HEK293 (cell line): ENCODE measurements around the gene SUSD3.

ENCODE experiments used
- CTCF ChIA-PET: fragments of 350-600 bp; formaldehyde crosslinking; extraction: SDS; loops from one replicate; lab custom pipeline; 2021; ENCODE audit warnings: antibody characterized with exemption; lab: Yijun Ruan, JAX
- POLR2A ChIA-PET: fragments of 300-600 bp; formaldehyde crosslinking; extraction: SDS; loops from one replicate; lab custom pipeline; 2020; ENCODE audit warnings: antibody characterized with exemption, inconsistent platforms; lab: Yijun Ruan, JAX
- H3K27ac ChIP-seq: fragments of 200-500 bp; sonication (Bioruptor generic); 2 replicates; pipeline ENCODE4 v1.5.1; 2014; ENCODE audit warnings: low read depth, low read length, control low read depth, inconsistent platforms; ENCODE audit errors: extremely low read depth
- H3K36me3 ChIP-seq, 2 experiments: fragments of 200-500 bp in 1 of 2; sonication (Bioruptor generic) in 1 of 2; 1 replicate in 1 of 2; 2 replicates in 1 of 2; pipeline ENCODE4 v1.5.1; 2014 to 2017; ENCODE audit warnings: inconsistent platforms in 2 of 2, low read length in 2 of 2; ENCODE audit not compliant: control insufficient read depth in 2 of 2, insufficient read depth in 1 of 2
- H3K4me1 ChIP-seq: fragments of 200-500 bp; sonication (Bioruptor generic); 2 replicates; pipeline ENCODE4 v1.5.1; 2014; ENCODE audit warnings: mild to moderate bottlenecking, low read length, inconsistent platforms; ENCODE audit not compliant: control insufficient read depth, insufficient read depth
- H3K4me3 ChIP-seq: 2 replicates; pipeline ENCODE4 v1.5.1; 2011; ENCODE audit warnings: low read depth, mild to moderate bottlenecking, control low read depth, low read length, moderate library complexity
- H3K9me3 ChIP-seq: fragments of 200-500 bp; sonication (Bioruptor generic); 2 replicates; pipeline ENCODE4 v1.5.1; 2014; ENCODE audit warnings: low read depth, low read length, inconsistent platforms; ENCODE audit not compliant: control insufficient read depth, insufficient read depth
- BCL11A ChIP-seq: fragments of 450-650 bp; formaldehyde crosslinking; IDR thresholded peaks from 2 replicates; pipeline ENCODE4 v1.5.1; 2016; ENCODE audit warnings: low read depth, missing biosample characterization, missing genetic modification characterization
- BCL11B ChIP-seq: fragments of 450-650 bp; formaldehyde crosslinking; IDR thresholded peaks from 2 replicates; pipeline ENCODE4 v1.5.1; 2016; ENCODE audit warnings: low read depth, missing biosample characterization, missing genetic modification characterization
- EGR2 ChIP-seq: fragments of 450-650 bp; formaldehyde crosslinking; IDR thresholded peaks from 2 replicates; pipeline ENCODE4 v1.5.1; 2016; ENCODE audit warnings: low read depth, missing biosample characterization, missing genetic modification characterization
- GFI1B ChIP-seq: fragments of 450-650 bp; formaldehyde crosslinking; IDR thresholded peaks from 2 replicates; pipeline ENCODE4 v1.5.1; 2016; ENCODE audit warnings: missing biosample characterization, missing genetic modification characterization
- HIC1 ChIP-seq: fragments of 450-650 bp; formaldehyde crosslinking; IDR thresholded peaks from 2 replicates; pipeline ENCODE4 v1.5.1; 2016; ENCODE audit warnings: missing biosample characterization, missing genetic modification characterization
- HOXA7 ChIP-seq: sonication (generic); formaldehyde crosslinking; IDR thresholded peaks from 2 replicates; pipeline ENCODE4 v1.8.1; 2022; ENCODE audit warnings: missing genetic modification reagents, borderline replicate concordance
- OSR2 ChIP-seq: fragments of 450-650 bp; formaldehyde crosslinking; IDR thresholded peaks from 2 replicates; pipeline ENCODE4 v1.5.1; 2016; ENCODE audit warnings: missing biosample characterization, missing genetic modification characterization
- RBAK ChIP-seq: fragments of 450-650 bp; formaldehyde crosslinking; IDR thresholded peaks from 2 replicates; pipeline ENCODE4 v1.5.1; 2016; ENCODE audit warnings: missing biosample characterization, missing genetic modification characterization
- SCRT2 ChIP-seq: fragments of 450-650 bp; formaldehyde crosslinking; IDR thresholded peaks from 2 replicates; pipeline ENCODE4 v1.5.1; 2016; ENCODE audit warnings: missing biosample characterization, missing genetic modification characterization
- ZBTB48 ChIP-seq: fragments of 450-650 bp; formaldehyde crosslinking; IDR thresholded peaks from 2 replicates; pipeline ENCODE4 v1.5.1; 2016; ENCODE audit warnings: missing biosample characterization, missing genetic modification characterization
- ZEB2 ChIP-seq: fragments of 450-650 bp; formaldehyde crosslinking; IDR thresholded peaks from 2 replicates; pipeline ENCODE4 v1.5.1; 2016; ENCODE audit warnings: missing biosample characterization, missing genetic modification characterization
- ZFP69B ChIP-seq: fragments of 450-650 bp; formaldehyde crosslinking; IDR thresholded peaks from 2 replicates; pipeline ENCODE4 v1.5.1; 2016; ENCODE audit warnings: missing biosample characterization, missing genetic modification characterization
- ZNF169 ChIP-seq: fragments of 450-650 bp; formaldehyde crosslinking; IDR thresholded peaks from 2 replicates; pipeline ENCODE4 v1.5.1; 2016; ENCODE audit warnings: missing biosample characterization, missing genetic modification characterization
- ZNF221 ChIP-seq: fragments of 450-650 bp; formaldehyde crosslinking; IDR thresholded peaks from 2 replicates; pipeline ENCODE4 v1.5.1; 2017; ENCODE audit warnings: missing biosample characterization, missing genetic modification characterization, borderline replicate concordance
- ZNF529 ChIP-seq: fragments of 450-650 bp; formaldehyde crosslinking; IDR thresholded peaks from 2 replicates; pipeline ENCODE4 v1.5.1; 2017; ENCODE audit warnings: missing genetic modification characterization, missing biosample characterization; ENCODE audit not compliant: insufficient replicate concordance
- ZNF555 ChIP-seq: fragments of 450-650 bp; formaldehyde crosslinking; conservative IDR thresholded peaks from 2 replicates; pipeline ENCODE4 v1.5.1; 2017; ENCODE audit warnings: missing biosample characterization, mild to moderate bottlenecking, missing genetic modification characterization, inconsistent platforms
- ZNF571 ChIP-seq: fragments of 450-650 bp; formaldehyde crosslinking; IDR thresholded peaks from 2 replicates; pipeline ENCODE4 v1.5.0; 2017; ENCODE audit warnings: missing biosample characterization, missing genetic modification characterization
- ZNF621 ChIP-seq: fragments of 450-650 bp; formaldehyde crosslinking; IDR thresholded peaks from 2 replicates; pipeline ENCODE4 v1.5.1; 2017; ENCODE audit warnings: missing biosample characterization, missing genetic modification characterization
- ZSCAN16 ChIP-seq: fragments of 450-650 bp; formaldehyde crosslinking; IDR thresholded peaks from 2 replicates; pipeline ENCODE4 v1.5.1; 2016; ENCODE audit warnings: missing biosample characterization, missing genetic modification characterization
- ZSCAN30 ChIP-seq: fragments of 450-650 bp; IDR thresholded peaks from 2 replicates; pipeline ENCODE4 v1.5.1; 2018; ENCODE audit warnings: missing biosample characterization, mild to moderate bottlenecking, missing genetic modification characterization, moderate library complexity
- TF ChIP-seq, protein P1 (sequence below): fragments of 450-650 bp; formaldehyde crosslinking; IDR thresholded peaks from 2 replicates; pipeline ENCODE4 v1.5.1; 2017; ENCODE audit warnings: missing biosample characterization, missing genetic modification characterization

The SUSD3 gene

GRCh38 chr9:93045521-93045920 lies 13.0 kb upstream of the SUSD3 start:
- H3K4me1 ChIP-seq = no peaks in the 10 kb centered on the region
- TF ChIP-seq ZNF529 (tag by site-specific recombination) = no peak
- no peak for TF ChIP-seq GFI1B (tag by site-specific recombination)
- no peak for TF ChIP-seq ZSCAN16 (tag by site-specific recombination)
- TF ChIP-seq OSR2 = no peak
- no peak for TF ChIP-seq ZNF555 (tag by site-specific recombination)
- no peak for TF ChIP-seq ZNF571
- no peak for TF ChIP-seq ZNF169 (tag by site-specific recombination)
- TF ChIP-seq ZSCAN30 (tag by site-specific recombination) = no peak
- TF ChIP-seq ZNF621 (tag by site-specific recombination) = no peak
- no peak for TF ChIP-seq EGR2
- TF ChIP-seq ZEB2 (tag by site-specific recombination) = no peak
- TF ChIP-seq RBAK (tag by site-specific recombination) = no peak
- TF ChIP-seq BCL11B (tag by site-specific recombination) = no peak
- TF ChIP-seq HIC1 = no peak
- TF ChIP-seq, protein P1, sequence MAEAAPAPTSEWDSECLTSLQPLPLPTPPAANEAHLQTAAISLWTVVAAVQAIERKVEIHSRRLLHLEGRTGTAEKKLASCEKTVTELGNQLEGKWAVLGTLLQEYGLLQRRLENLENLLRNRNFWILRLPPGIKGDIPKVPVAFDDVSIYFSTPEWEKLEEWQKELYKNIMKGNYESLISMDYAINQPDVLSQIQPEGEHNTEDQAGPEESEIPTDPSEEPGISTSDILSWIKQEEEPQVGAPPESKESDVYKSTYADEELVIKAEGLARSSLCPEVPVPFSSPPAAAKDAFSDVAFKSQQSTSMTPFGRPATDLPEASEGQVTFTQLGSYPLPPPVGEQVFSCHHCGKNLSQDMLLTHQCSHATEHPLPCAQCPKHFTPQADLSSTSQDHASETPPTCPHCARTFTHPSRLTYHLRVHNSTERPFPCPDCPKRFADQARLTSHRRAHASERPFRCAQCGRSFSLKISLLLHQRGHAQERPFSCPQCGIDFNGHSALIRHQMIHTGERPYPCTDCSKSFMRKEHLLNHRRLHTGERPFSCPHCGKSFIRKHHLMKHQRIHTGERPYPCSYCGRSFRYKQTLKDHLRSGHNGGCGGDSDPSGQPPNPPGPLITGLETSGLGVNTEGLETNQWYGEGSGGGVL (tag by site-specific recombination) = no peak
- TF ChIP-seq ZFP69B (tag by site-specific recombination) = no peak
- TF ChIP-seq HOXA7 (CRISPR knock-in tag) = no peak
- TF ChIP-seq, all 188 proteins: peak for 0
- no peak overlapping the region for H3K27ac ChIP-seq
- H3K4me3 ChIP-seq = no peak overlapping the region
- no peaks in the 10 kb centered on the region for H3K36me3 ChIP-seq
- H3K9me3 ChIP-seq = no peaks in the 10 kb centered on the region
- ChIA-PET CTCF (interaction anchor here (0.6 kb wide), 1 partner anchor 10 kb away, joined by 3 read pairs; no protein-coding TSS in a partner anchor), POLR2A (no interaction called here)

GRCh38 chr9:93048566-93049448 lies 9.7 kb upstream of the SUSD3 start:
- CTCF ChIA-PET = interaction anchor here (1.4 kb wide), 1 partner anchor 60 kb away, joined by 3 read pairs; no protein-coding TSS in a partner anchor

DNA sequence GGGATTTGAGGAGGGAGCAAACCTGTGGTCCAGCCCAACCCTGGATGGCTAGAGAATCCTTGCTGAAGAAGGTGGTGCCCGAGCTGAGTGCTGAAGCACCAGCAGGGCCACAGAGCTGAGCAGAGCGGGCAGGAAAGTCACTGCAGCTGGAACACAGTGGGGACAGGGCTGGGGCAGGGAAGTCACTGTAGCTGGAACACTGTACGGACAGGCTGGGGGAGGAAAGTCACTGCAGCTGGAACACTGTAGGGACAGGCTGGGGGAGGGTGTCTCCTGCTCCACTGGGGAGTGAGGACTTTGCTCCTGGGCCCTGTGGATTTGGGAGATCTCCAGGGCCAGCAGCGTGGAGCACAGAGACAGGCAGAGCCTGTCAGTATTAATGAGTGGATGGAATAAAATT lies 9.0 kb upstream of the SUSD3 start:
- no peak for TF ChIP-seq BCL11A (tag by site-specific recombination)
- TF ChIP-seq, all 188 proteins: peak for 0
- H3K4me3 ChIP-seq = no peak overlapping the region
- H3K27ac ChIP-seq = no peak overlapping the region
- H3K9me3 ChIP-seq = no peaks in the 10 kb centered on the region
- no peaks in the 10 kb centered on the region for H3K36me3 ChIP-seq
- no peaks in the 10 kb centered on the region for H3K4me1 ChIP-seq
- CTCF ChIA-PET = interaction anchor here (1.4 kb wide), 1 partner anchor 59 kb away, joined by 3 read pairs; no protein-coding TSS in a partner anchor
- POLR2A ChIA-PET = no interaction called here

More at GRCh38 chr9:93048566-93049448, 9.7 kb upstream of the SUSD3 start:
- no peak overlapping the region for H3K27ac ChIP-seq
- no peaks in the 10 kb centered on the region for H3K9me3 ChIP-seq
- TF ChIP-seq ZNF221 (tag by site-specific recombination) (no peak), ZBTB48 (no peak), BCL11B (tag by site-specific recombination) (no peak), SCRT2 (peak; percentile 60)
- POLR2A ChIA-PET = no interaction called here
- no peaks in the 10 kb centered on the region for H3K36me3 ChIP-seq
- no peaks in the 10 kb centered on the region for H3K4me1 ChIP-seq
- no peak overlapping the region for H3K4me3 ChIP-seq
